ENCODE results near the gene NOXO1.
"Not testable (repeated sequence)": the region's sequence is repeated elsewhere in the genome, so short reads cannot be mapped to it uniquely, and the experiment has no call there.

The NOXO1 gene

GRCh38 chr16:1977875-1978268, 3.4 kb downstream of the NOXO1 start:
- no peak for DNase-seq

- DNase-seq = no peak
These were observed 4.1 kb downstream of the NOXO1 start for GRCh38 chr16:1976951-1977874.

- no peak for DNase-seq
These were observed 5.1 kb downstream of the NOXO1 start for GRCh38 chr16:1976216-1976520.

GRCh38 chr16:1975432-1976215, 5.6 kb downstream of the NOXO1 start:
- DNase-seq = no peak

- no peak for DNase-seq
These were observed 6.9 kb downstream of the NOXO1 start for GRCh38 chr16:1974157-1975070.

GRCh38 chr16:1973461-1974156, 7.7 kb downstream of the NOXO1 start:
- DNase-seq = no peak

- DNase-seq = no peak
These were observed 8.8 kb downstream of the NOXO1 start for GRCh38 chr16:1972490-1972877.

- DNase-seq = peak; percentile 84
These were observed 9.3 kb downstream of the NOXO1 start, which contains the start of gene TBL3 for GRCh38 chr16:1971796-1972489. Gene TBL3, plus strand, starts transcription at chr16:1972053. Its CDS starts 112 bp downstream, at chr16:1972165.

- DNase-seq = no peak
These were observed 12.9 kb downstream of the NOXO1 start for GRCh38 chr16:1968146-1968953.

GRCh38 chr16:1966460-1966859, 14.8 kb downstream of the NOXO1 start, which contains the start of gene RNF151:
Gene RNF151, plus strand, starts transcription at chr16:1966856. Its CDS starts 26 bp downstream, at chr16:1966882.
- no peak for DNase-seq

GRCh38 chr16:1965396-1966001, 15.8 kb downstream of the NOXO1 start:
- DNase-seq = peak; percentile 10

- peak; percentile 91 for DNase-seq
These were observed 16.5 kb downstream of the NOXO1 start, which contains the start of gene RPS2 for GRCh38 chr16:1964506-1965395. Gene RPS2, minus strand, starts transcription at chr16:1964826. Its CDS starts 201 bp downstream, at chr16:1964625.

GRCh38 chr16:1963806-1964505, 17.3 kb downstream of the NOXO1 start:
- no peak for DNase-seq

GRCh38 chr16:1962161-1963153, 18.8 kb downstream of the NOXO1 start:
- not testable (repeated sequence) for DNase-seq

- no peak for DNase-seq
These were observed 19.6 kb downstream of the NOXO1 start for GRCh38 chr16:1961651-1962067.

GRCh38 chr16:1960665-1961630, 20.3 kb downstream of the NOXO1 start:
- no peak for DNase-seq

Data from DMS79 treated with DMSO at 0.1 percent for 48 hours (cell line).